DMS79 treated with DMSO at 0.1 percent for 48 hours (cell line): ENCODE results near the gene SPECC1.
"Not testable (repeated sequence)": the region's sequence is repeated elsewhere in the genome, so short reads cannot be mapped to it uniquely, and the experiment has no call there.

Experiments used
- DNase-seq: peaks from one replicate; lab custom pipeline; 2025; lab: John Stamatoyannopoulos, UW

The SPECC1 gene

DNA sequence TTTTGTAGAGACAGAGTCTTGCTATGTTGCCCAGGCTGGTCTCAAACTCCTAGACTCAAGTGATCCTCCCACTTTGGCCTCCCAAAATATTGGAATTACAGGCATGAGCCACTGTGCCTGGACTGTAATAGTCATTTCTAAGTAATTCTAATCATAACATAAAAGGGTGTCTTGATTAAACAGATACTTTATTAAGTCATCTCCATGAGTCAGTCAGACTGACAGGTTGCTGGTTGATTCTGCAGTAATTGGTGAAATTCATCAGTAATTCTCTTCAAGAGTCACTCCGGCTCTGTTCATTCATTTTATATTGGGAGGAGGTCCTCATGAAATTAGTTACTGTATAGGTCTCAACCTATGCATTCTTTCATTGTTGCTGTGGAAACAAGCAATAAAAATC, 85.6 kb downstream of the SPECC1 start:
- DNase-seq: no peak

DNA sequence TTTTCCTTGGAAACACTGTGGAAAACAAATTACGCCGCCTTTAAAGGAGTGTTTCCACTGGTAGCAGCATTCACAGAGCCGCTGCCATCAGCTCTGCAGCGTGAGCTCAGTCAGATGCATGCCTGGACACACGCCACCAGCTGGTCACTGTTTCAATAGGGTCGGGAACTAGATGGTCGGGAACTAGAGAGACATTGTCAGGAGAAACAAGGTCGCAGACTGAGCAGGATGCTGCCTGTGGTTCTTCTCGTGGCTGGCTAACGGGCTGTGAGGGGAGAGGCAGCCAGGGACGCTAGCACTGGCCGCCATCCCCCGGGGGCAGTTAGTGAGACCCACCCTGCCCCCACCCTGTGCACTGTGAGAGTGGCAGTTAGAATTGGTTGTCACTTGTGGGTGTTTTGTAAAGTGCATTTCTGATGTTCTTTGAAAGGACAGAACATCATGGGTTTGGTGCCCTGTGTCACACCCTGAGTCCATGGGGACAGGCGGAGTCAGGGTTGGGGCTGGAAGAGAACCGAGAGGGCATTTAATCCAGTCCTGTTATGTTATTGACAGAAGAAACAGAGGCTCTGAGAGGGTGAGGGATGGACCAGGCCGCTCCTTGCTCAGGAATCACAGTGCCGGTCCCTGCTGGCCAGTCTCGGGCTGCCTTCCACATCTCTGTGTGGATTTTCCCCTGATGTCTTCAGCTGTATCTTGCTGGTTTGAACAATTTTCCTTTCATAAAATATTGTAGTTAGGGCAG, 86.3 kb downstream of the SPECC1 start:
- no peak for DNase-seq

DNA sequence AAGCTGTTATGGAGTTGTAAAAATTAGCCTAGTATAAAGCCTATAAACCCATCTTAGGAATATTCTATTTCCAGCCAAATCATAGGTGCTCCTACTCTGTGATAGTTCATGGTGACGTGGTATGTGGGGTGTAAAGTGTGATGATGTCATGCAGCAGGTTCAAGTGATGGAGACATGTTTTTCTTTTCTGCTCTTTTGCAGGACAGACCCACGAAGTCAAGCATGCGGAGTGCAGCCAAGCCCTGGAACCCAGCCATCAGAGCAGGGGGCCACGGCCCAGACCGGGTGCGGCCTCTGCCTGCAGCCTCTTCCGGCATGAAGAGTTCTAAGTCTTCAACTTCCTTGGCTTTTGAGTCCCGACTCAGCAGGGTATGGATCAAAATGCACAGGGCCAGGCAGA, 87.3 kb downstream of the SPECC1 start:
- DNase-seq: no peak

DNA sequence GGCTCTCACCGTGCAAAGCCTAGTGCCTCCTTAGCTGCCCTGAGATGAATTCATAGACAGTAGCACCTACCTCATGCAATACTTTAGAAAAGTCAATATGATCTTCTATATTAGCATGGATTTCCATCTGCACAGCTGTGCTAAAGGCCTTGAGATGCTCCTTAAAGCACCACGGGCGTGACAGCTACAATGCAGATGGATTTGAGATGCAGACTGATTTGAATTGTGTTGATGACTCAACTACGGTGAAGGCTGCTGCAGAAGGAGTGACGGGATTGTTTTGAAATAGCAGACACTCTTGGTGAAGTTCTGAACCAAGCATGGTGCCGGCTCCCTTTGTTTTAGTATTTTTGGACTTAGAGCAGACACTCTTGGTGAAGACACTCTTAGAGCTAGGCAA, 88.2 kb downstream of the SPECC1 start:
- DNase-seq: peak; percentile 37

DNA sequence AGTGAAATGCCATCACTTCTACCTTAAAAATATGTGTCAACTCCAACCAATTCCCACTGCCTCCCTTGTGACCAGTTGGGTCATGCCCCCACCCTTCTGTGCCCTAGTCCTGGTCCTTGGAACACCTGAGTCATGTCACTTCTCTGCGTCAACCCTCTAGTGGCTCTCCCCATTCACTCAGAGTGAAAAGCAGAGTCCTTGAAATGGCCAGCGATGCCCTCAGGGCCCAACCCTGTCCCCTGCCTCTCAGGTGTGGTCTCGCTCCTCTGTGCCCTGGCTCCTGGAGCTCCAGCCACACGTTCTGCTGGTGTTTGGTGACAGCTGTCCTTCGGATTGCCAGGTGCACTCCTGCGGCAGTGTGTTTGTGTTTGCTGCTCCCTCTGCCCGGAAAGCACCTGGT, 89.2 kb downstream of the SPECC1 start:
- no peak for DNase-seq

DNA sequence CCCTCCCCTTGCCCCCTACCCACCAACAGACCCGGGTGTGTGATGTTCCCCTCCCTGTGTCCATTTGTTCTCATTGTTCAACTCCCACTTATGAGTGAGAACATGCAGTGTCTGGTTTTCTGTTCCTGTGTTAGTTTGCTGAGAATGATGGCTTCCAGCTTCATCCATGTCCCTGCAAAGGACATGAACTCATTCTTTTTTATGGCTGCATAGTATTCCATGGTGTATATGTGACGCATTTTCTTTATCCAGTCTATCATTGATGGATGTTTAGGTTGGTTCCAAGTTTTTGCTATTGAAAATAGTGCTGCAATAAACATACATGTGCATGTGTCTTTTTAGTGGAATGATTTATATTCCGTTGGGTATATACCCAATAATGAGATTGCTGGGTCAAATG, 91.6 kb downstream of the SPECC1 start:
- not testable (repeated sequence) for DNase-seq

DNA sequence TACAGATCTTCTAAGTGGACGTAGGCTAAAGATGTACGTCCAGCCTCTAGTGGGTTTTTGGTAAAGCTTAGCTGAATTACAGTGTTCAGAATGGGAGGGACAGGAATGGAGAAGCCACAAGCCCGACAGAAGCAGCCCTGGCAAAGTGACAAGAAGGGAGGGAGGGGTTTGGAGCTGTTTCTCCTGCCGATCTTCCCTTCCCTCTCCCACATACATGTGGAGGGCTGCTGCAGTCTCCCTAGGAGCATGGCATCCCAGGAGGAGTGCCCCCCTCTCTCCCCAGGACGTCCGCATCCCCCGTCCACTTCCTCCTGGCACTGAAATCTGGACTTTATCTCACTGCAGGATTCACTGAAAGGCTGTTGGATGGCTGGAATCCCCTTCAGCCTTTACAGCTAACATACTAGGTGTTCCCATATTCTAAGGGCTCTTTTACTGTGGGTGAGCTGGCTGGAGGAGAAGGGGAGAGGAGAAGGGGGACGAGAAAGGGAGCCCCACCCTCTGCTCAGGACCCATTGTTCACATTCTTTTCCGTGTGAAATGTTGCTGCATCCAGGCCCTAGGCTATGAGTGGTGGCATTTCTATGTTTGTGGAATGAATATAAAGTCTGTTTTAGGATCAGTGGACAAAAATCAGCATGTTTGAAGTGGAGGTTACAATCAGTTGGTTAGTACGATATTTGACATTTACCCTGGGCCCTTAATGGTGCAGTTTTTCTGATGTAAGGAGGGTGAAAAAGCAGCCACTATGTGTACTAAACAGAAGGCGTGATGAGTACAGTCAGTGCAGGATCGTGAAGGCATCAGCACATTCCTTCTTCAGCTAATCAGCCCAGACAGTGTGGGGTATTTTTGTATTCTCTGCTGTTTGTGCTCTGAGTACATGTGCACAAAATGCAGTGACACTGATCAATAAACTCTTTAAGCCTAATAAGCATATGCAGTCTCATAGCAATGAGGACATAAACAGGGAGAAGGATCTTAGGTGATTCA, 94.6 kb downstream of the SPECC1 start:
- no peak for DNase-seq

DNA sequence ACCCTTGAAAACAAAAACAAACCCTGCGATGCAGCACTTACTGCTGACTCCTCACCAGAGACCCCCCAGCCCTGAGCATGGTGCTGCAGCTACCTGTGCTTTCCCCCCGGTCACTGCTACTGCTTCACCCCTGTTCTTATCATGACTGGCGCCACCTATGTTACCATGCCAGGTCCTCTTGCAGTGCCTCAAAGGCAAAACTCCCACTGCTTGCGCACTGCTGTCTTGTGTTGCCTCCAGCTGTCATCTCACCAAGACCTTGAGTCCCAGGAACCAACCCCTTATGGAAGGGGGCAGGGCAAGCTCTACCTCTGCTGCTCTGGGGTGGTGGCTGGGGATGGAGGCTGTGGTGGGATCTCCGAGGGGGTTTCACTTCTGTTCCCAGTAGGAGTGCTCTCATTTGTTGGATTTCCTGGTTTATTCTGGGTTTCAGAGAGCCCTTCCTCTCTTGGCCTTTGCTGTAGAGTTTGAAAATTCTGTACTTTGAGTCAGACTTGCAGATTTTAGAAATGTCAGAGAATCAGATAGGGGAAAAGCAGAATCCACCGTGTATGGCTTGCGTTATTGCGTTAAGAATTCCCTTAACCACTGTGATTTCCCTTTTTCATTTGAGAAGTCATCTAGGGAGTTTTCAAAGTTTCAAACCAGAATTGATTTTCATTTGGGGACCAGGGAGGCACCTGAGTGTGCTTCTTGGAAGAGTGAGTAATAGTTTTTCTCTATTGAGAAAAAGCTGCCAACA, 96.6 kb downstream of the SPECC1 start:
- no peak for DNase-seq

DNA sequence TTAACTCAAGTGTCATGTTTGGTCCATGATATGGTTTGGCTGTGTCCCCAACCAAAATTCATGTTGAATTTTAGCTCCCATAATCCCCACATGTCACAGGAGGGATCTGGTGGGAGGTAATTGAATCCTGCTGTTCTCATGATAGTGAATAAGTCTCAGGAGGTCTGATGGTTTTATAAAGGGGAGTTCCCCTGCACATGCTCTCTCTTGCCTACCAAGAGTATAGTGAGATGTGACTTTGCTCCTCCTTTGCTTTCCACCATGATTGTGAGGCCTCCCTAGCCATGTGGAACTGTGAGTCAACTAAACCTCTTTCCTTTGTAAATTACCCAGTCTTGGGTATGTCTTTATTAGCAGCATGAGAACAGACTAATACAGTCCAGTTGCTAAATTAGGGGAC, 97.3 kb downstream of the SPECC1 start:
- DNase-seq: not testable (repeated sequence)

DNA sequence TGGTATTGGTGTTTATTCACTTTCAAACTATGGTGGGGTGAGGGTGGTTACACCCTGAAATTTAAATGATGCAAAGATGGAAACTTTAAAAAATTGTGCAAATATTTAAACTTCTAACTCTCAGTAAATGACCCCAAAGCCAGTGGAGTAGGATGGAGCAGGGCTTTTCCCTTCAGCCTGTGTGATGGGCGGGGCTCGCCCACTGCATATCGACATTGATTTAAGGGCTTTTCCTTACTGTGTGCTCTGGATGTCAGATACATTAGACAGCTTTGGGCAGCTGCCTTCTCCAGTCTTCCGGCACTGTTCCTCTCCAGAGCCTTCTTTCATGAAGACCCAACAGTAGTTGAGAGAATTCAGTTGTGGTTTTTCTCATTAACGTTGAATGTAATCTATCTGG, 99.9 kb downstream of the SPECC1 start:
- DNase-seq: no peak

DNA sequence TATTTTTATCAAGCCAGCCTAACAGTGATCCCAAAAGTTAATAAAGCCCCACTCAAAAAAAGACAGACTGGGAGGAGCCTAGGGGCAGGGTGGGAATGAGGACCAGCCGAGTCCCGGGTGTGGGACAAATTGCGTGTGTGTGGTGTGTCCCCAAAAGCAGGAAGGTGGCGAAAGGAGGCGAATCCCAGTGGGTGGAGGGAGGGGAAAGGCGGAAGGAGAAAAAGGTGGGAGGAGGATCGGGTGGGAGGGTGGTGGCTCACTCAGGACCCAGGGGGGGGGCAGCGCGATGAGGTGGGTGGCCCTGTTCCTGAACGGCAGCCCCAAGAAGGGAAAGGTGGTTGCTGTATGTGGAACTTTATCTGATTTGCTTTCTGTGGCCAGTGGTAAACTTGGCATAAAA, 102.4 kb downstream of the SPECC1 start:
- DNase-seq: no peak

DNA sequence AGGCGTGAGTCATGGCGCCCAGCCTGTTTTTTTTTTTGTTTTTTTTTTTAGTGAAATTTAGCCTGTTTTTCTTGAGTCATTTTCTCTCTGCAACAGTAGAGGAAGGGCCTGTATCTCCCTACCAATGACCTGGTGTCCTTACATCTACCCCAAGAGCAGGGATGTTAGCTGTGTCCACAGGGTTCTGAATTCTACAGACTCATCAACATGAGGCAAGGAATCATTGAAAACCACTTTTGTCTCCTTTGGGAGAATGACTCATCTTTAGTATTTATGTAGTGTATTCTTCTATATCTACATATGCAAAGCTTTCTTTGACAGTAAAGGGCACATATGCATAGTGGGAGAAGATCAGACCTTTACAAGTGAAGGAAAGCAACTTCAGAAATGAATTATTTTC, 105.3 kb downstream of the SPECC1 start:
- DNase-seq: no peak

DNA sequence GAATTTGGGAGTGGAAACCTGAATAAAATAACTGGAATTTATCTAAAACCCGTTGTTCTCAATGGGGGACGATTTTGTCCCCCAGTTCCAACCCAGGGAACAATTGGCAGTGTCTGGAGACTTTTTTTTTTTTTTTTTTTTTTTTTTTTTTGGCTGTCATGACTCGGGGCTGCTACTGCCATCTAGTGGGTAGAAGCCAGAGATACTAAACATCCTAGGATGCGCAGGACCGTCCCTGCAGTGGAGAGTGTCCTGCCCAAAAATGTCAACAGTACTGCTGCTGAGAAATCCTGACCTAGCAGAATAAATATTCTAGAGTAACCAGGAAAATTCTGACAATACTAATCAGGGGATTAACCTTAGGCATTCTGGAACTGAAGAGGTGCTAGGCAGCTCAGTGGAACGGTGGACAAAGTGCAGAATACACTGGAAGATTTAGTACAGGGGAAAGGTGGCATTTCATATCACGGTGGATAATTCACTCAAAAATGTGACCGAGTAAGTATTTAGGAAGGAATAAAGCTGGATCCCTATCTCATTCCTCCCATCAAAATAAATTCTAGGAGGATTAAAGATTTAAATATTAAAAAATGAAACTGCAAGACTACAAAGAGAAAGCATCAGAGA, 107.6 kb downstream of the SPECC1 start:
- DNase-seq: peak; percentile 19

DNA sequence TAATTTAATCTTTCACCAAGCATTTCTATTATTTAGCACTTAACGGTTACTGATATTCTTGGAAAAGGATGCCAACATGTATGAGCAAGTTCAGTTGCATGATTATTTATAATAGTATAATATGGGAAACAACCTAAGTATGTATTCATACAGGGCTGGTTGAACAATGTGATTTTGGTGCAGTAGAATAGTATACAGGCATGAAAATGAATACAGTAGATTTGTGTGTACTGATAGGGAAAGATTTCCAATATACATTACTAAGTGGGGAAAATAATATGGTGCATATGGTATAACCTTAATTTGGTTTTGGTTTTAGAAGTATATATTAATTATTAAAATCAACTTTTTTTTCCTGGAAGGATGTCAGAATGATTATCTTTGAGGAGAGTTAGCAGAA, 109.1 kb downstream of the SPECC1 start:
- no peak for DNase-seq

DNA sequence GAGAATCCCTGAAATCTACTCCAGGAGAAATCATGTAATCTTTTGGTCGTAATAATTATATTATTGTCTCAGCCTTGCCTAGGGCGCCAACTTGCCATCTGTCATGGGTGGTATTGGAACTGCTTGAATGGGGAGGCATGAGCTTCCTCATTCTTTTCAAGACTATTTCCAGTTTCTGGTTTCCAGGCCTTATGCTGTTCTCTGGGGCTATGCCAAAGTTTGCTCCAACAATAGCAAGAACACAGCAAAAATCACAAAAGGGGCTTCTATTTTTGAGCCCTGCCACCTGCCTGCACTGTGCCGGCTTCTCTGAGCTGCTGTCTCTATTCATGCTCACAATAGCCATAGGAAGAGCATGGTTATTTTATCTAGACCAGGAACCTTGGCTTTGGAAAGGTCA, 111.7 kb downstream of the SPECC1 start:
- DNase-seq: no peak

DNA sequence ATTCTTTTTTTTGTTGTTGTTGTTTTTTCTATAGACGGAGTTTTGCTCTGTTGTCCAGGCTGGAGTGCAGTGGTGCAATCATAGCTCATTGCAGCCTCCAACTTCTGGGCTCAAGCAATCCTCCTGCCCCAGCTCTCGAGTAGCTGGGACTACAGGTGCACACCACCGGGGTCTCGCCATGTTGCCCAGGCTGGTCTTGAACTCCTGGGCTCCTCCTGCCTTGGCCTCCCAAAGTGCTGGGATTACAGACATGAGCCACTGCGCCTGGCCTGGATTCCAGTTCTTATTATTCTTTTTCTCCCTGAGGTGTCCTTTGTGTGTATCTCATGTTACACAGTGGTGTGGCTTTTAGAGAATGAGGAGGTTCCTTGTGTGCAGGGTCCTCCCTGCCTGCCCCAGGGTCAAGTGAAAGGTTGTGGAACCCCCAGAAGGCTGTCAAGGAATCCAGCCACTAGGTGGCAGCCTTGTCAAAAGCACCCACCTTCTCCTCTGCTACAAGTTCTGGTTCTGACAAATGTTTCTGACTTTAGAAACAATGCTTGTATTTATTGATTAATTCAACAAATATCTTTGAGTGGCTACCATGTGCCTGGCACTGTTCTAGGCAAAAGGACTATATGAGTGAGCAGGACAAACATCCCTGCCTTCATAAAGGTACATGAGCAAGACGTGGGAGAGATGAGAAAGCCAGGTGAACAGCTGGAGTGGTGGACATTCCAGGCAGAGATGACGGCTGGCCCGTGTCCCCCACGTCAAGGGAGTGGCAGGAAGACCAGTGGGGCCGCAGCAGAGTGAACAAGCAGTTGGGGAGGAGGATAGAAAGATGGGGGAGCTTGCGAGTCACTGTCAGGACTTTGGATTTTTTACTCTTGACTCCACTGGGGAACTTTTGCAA, 112.4 kb downstream of the SPECC1 start:
- peak; percentile 17 for DNase-seq

DNA sequence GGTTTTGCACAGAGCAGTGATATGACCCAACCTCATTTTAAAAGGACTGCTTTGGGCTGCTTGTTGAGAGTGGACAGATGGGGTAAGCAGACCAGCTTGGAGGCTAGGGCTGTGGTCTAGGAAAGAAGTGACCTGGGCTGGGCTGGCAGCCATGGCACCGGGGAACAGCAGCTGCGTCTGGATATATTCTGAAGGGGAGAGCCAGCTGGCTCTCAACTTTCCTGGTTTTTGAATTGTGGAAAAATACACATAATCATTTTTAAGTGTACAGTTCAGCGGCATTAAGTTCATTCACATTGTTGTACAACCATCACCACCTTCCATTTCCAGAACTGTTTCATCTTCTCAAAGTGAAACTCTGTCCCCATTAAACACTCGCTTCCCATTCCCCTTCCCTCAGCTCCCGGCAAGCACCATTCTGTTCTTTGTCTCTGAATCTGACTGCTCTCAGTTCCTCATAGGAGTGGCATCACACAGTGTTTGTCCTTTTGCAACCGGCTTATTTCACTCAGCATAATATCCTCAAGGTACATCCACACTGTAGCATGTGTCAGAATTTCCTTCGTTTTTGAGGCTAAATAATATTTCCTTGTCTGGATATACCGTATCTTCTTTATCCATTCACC, 113.2 kb downstream of the SPECC1 start:
- peak; percentile 42 for DNase-seq

DNA sequence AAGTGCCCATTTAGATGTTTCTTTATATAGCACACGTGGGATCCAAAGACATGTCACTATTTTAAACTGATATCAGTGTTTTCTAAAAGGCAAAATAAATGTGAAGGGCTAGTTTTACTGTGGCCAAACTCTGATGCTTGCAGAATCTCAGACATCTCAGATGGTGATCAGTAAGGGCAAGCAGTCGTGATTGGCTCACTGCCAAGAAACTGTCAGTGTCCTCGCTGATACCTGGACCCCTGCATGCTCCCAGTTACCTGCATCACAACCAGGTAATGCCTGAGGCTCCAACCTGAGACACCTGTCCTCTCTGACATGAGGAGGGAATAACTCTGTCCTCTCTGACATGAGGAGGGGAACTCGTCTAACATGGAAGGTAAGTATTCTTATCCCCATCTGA, 114.0 kb downstream of the SPECC1 start:
- no peak for DNase-seq

DNA sequence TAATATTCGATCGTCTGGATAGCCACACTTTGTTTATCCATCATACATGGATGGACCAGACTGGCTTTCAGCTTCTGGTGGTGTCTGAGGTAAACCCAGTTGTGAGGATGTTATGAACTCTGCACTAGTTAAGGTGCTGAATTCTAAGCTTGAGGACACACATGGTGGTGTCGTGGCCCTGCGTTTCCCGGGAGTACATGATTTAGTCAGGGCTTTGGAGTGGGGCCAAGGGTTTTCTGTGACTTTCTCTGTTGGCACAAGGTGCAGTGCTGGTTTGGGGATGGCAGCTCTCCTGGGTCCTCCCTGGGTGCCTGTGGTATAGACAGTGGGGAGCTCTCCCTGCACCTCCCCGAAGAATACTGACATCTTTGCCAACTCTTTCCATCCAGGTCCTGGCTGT, 116.6 kb downstream of the SPECC1 start:
- DNase-seq: no peak

DNA sequence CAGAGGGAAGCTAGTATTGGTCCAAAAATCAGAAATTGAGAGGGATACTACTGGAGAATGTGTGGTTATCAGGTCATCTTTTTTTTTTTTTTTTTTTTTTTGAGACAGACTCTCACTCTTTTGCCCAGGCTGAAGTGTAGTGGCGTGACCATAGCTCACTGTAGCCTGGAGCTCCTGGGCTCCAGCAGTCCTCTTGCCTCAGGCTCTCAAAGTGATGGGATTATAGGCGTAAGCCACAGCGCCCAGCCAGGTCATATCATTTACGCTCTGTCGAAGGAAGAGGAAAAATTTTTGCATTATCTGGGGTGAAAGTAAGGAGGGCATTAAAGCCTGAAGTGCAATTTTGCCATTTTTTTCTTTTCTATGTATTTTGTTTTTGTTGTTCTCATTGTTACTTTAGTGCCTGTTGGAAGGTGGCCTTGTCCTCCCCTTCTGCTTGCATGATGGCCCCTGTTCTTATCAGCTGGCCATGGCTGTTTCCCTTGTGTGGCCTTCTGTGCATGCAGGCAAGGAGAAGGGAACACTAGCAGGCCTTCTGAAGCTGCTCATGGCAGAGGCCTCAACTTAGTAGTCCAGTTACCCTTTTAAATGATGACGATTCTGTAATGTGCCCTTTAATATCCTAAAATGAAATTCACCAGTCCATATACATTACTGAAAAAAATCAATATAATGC, 118.3 kb downstream of the SPECC1 start:
- DNase-seq: no peak
